Right ventricle myocardium superior (tissue), 1 donor: ENCODE measurements around the gene C1QC. TPM values are rescaled to one million over a fixed set of nuclear protein-coding genes. Genes with fewer than 3 reads are reported as not detected.
A peak's percentile ranks its signal among the peaks of the same experiment; 100 is the strongest.

ENCODE experiments used
- ATAC-seq: fragments of 200-7000 bp; cut with Tn5 transposase; one replicate; pipeline ENCODE4 v1.9.1; 2020; ENCODE audit warnings: mild to moderate bottlenecking; ENCODE audit not compliant: poor library complexity
- DNase-seq: peaks from one replicate; pipeline ENCODE4 v3.0.0-alpha.2; 2020
- intact Hi-C: fragments of 100-400 bp; cut with DNase I; formaldehyde crosslinking; loops from one replicate; pipeline ENCODE4 v1.11.2; 2022
- total RNA-seq: library from RNA; stranded (reverse); fragmentation: NEBNext Ultra II Directional; extraction: Animal tissue kit (Norgen Biotek cat#: 25700); gene quantifications from one replicate; pipeline ENCODE4 v1.2.1, GENCODE V29; 2021
- donor health status: DM: no; HTN: yes; CAD: no; lungs with severe emphysema.

Gene C1QC
- total RNA-seq, 1 donor from 2014 or later: 110 TPM

GRCh38 chr1:22615886-22616285 lies 27.5 kb upstream of the C1QC start:
- intact Hi-C loops: no loop called here
- DNase-seq (no peak), ATAC-seq (no peak)

- intact Hi-C loops: no loop called here
- ATAC-seq (no peak), DNase-seq (no peak)
These were observed 26.9 kb upstream of the C1QC start for GRCh38 chr1:22616571-22616970.

- ATAC-seq: no peak
- intact Hi-C loops: no loop called here
- DNase-seq: no peak
These were observed 25.4 kb upstream of the C1QC start for GRCh38 chr1:22618056-22618455.

GRCh38 chr1:22619252-22619651 lies 24.2 kb upstream of the C1QC start:
- ATAC-seq (no peak), DNase-seq (no peak)
- intact Hi-C loops: no loop called here

- no peak for DNase-seq
- intact Hi-C loops: no loop called here
- no peak for ATAC-seq
These were observed 23.6 kb upstream of the C1QC start for GRCh38 chr1:22619798-22620197.

GRCh38 chr1:22621761-22622160 lies 21.7 kb upstream of the C1QC start:
- no peak for ATAC-seq
- no peak for DNase-seq
- intact Hi-C loops: no loop called here

- ATAC-seq (no peak), DNase-seq (no peak)
- intact Hi-C loops: no loop called here
These were observed 18.0 kb upstream of the C1QC start for GRCh38 chr1:22625262-22625925.

GRCh38 chr1:22626237-22627157 lies 16.9 kb upstream of the C1QC start:
- ATAC-seq (no peak), DNase-seq (no peak)
- intact Hi-C loops: no loop called here

GRCh38 chr1:22627331-22627730 lies 16.1 kb upstream of the C1QC start:
- ATAC-seq (no peak), DNase-seq (no peak)
- intact Hi-C loops: no loop called here

- ATAC-seq: no peak
- intact Hi-C loops: no loop called here
- no peak for DNase-seq
These were observed 14.6 kb upstream of the C1QC start for GRCh38 chr1:22628698-22629444.

- intact Hi-C loops: no loop called here
- ATAC-seq (no peak), DNase-seq (no peak)
These were observed 13.5 kb upstream of the C1QC start for GRCh38 chr1:22629886-22630285.

- intact Hi-C loops: no loop called here
- no peak for DNase-seq
- no peak for ATAC-seq
These were observed 9.6 kb upstream of the C1QC start for GRCh38 chr1:22633697-22634463.

GRCh38 chr1:22635436-22635835 lies 8.0 kb upstream of the C1QC start:
- DNase-seq: peak; percentile 73
- peak; percentile 36 for ATAC-seq
- intact Hi-C loops: no loop called here

GRCh38 chr1:22636353-22636752 lies 7.1 kb upstream of the C1QC start, which contains the start of gene C1QA:
Gene C1QA (plus strand): TSS chr1:22636628. CDS start chr1:22637617, 989 bp downstream.
- DNase-seq (peak; percentile 83), ATAC-seq (peak; percentile 66)
- intact Hi-C loops: no loop called here

- DNase-seq: no peak
- intact Hi-C loops: no loop called here
- ATAC-seq: no peak
These were observed 6.5 kb upstream of the C1QC start for GRCh38 chr1:22636927-22637326.

- DNase-seq (no peak), ATAC-seq (no peak)
- intact Hi-C loops: no loop called here
These were observed 5.5 kb upstream of the C1QC start for GRCh38 chr1:22637907-22638445.

GRCh38 chr1:22638476-22639234 lies 4.8 kb upstream of the C1QC start:
- DNase-seq: no peak
- intact Hi-C loops: no loop called here
- ATAC-seq: no peak

GRCh38 chr1:22639286-22639685 lies 4.1 kb upstream of the C1QC start:
- DNase-seq (no peak), ATAC-seq (no peak)
- intact Hi-C loops: no loop called here
